HL-60 (cell line): ENCODE data around the gene ZCCHC3.

Source experiments
- DNase-seq, 2 experiments: peaks; one replicate each; pipeline ENCODE4 v3.0.0-alpha.2; 2010 to 2020; ENCODE audit warnings: low read depth in 1 of 2, low spot score in 1 of 2
- H3K27ac ChIP-seq: fragments of 250-450 bp; sonication (Bioruptor Pico); replicated peaks from 2 replicates; pipeline ENCODE4 v1.5.1; 2020; ENCODE audit warnings: mild to moderate bottlenecking, moderate library complexity
- H3K27me3 ChIP-seq: fragments of 250-450 bp; sonication (Bioruptor Pico); 2 replicates; pipeline ENCODE4 v1.5.1; 2021; ENCODE audit warnings: mild to moderate bottlenecking, moderate library complexity; ENCODE audit not compliant: insufficient read depth, poor library complexity, severe bottlenecking
- H3K4me3 ChIP-seq: replicated peaks from 2 replicates; pipeline ENCODE4 v1.5.1; 2011; ENCODE audit warnings: mild to moderate bottlenecking, control low read depth, low read length; ENCODE audit not compliant: insufficient read depth
- CTCF ChIP-seq: IDR thresholded peaks from one replicate; pipeline ENCODE4 v1.5.1; 2011; ENCODE audit warnings: low read length, control low read depth, inconsistent platforms; ENCODE audit not compliant: insufficient read depth
- GABPA ChIP-seq: IDR thresholded peaks from 2 replicates; pipeline ENCODE4 v1.6.1; 2012; ENCODE audit warnings: low read depth
- POLR2AphosphoS5 ChIP-seq: IDR thresholded peaks from 2 replicates; pipeline ENCODE4 v1.6.1; 2012; ENCODE audit warnings: low read depth
- REST ChIP-seq: IDR thresholded peaks from 2 replicates; pipeline ENCODE4 v1.6.1; 2012; ENCODE audit warnings: low read depth; ENCODE audit not compliant: insufficient replicate concordance
- SPI1 ChIP-seq: IDR thresholded peaks from 2 replicates; pipeline ENCODE4 v1.6.1; 2012; ENCODE audit warnings: low read depth, mild to moderate bottlenecking, borderline replicate concordance

ZCCHC3 gene

GRCh38 chr20:259981-260380, 37.4 kb upstream of the ZCCHC3 start:
- Histone ChIP-seq H3K4me3 (no peak overlapping the region), H3K27me3 (no peaks in the 10 kb centered on the region), H3K27ac (no peak overlapping the region)
- TF ChIP-seq GABPA = no peak
- peak in 1 of 2 experiments; percentile 20 for DNase-seq

- DNase-seq = no peak
- Histone ChIP-seq H3K27me3 (no peaks in the 10 kb centered on the region), H3K4me3 (no peak overlapping the region), H3K27ac (no peak overlapping the region)
- TF ChIP-seq SPI1 (no peak), POLR2AphosphoS5 (no peak), GABPA (no peak), REST (no peak), CTCF (no peak)
Measured at GRCh38 chr20:263701-264100, 33.7 kb upstream of the ZCCHC3 start.

- Histone ChIP-seq H3K27ac (0 out of 2 replicates have a peak overlapping the region, but pooled peaks have one; percentile 15), H3K4me3 (peak overlapping the region; percentile 43), H3K27me3 (no peaks in the 10 kb centered on the region)
- DNase-seq = peak; percentile 88 to 89
- no peak for TF ChIP-seq GABPA
- no peak for TF ChIP-seq REST
- peak; percentile 54; the same call in 1 of the 2 replicates for TF ChIP-seq POLR2AphosphoS5
- TF ChIP-seq CTCF = peak; percentile 86
- TF ChIP-seq SPI1 = no peak
Measured at GRCh38 chr20:266596-267562, 30.5 kb upstream of the ZCCHC3 start.

- no peaks in the 10 kb centered on the region for H3K27me3 ChIP-seq
- no peak for DNase-seq
- H3K27ac ChIP-seq = no peak overlapping the region
- TF ChIP-seq CTCF (no peak), SPI1 (no peak), POLR2AphosphoS5 (no peak), REST (no peak), GABPA (no peak)
- no peak overlapping the region for H3K4me3 ChIP-seq
Measured at GRCh38 chr20:270517-270916, 26.9 kb upstream of the ZCCHC3 start.
